Endothelial cell of umbilical vein (primary cell): ENCODE results near the gene LAMA4.

Source experiments
- EZH2 ChIP-seq: IDR thresholded peaks from 2 replicates; pipeline ENCODE4 v1.6.1; 2012; ENCODE audit warnings: borderline replicate concordance, low read depth, mild to moderate bottlenecking, moderate library complexity, low read length, inconsistent platforms; ENCODE audit not compliant: severe bottlenecking
- FOS ChIP-seq: IDR thresholded peaks from 2 replicates; pipeline ENCODE4 v1.6.1; 2011; ENCODE audit warnings: mild to moderate bottlenecking, low read length, moderate library complexity, borderline replicate concordance; ENCODE audit not compliant: insufficient read depth
- JUN ChIP-seq: IDR thresholded peaks from 2 replicates; pipeline ENCODE4 v1.6.1; 2011; ENCODE audit warnings: borderline replicate concordance, low read depth; ENCODE audit not compliant: insufficient read length, insufficient read depth
- MYC ChIP-seq: IDR thresholded peaks from one replicate; pipeline ENCODE4 v1.6.1; 2011; ENCODE audit warnings: mild to moderate bottlenecking, low read depth, low read length
- POLR2A ChIP-seq: IDR thresholded peaks from 2 replicates; pipeline ENCODE4 v1.6.1; 2012; ENCODE audit warnings: low read depth, mild to moderate bottlenecking, control low read depth, low read length
- POLR2AphosphoS5 ChIP-seq: IDR thresholded peaks from 2 replicates; pipeline ENCODE4 v1.6.1; 2012; ENCODE audit warnings: low read depth, mild to moderate bottlenecking, control low read depth, low read length, moderate library complexity; ENCODE audit not compliant: insufficient read depth
- TF ChIP-seq, protein P1 (sequence below), 2 donors: IDR thresholded peaks; 1 replicate in 1 of 2; 2 replicates in 1 of 2; pipeline ENCODE4 v1.5.1; 2011; ENCODE audit warnings: low read length in 2 of 2, mild to moderate bottlenecking in 2 of 2, moderate library complexity in 2 of 2, control low read depth in 1 of 2, inconsistent platforms in 1 of 2, low read depth in 1 of 2; ENCODE audit not compliant: insufficient read depth in 1 of 2; ENCODE audit errors: extremely low read depth in 1 of 2
- TF ChIP-seq, protein P2 (sequence below): IDR thresholded peaks from 2 replicates; pipeline ENCODE4 v1.6.1; 2011; ENCODE audit not compliant: insufficient read depth, insufficient read length

DNA sequence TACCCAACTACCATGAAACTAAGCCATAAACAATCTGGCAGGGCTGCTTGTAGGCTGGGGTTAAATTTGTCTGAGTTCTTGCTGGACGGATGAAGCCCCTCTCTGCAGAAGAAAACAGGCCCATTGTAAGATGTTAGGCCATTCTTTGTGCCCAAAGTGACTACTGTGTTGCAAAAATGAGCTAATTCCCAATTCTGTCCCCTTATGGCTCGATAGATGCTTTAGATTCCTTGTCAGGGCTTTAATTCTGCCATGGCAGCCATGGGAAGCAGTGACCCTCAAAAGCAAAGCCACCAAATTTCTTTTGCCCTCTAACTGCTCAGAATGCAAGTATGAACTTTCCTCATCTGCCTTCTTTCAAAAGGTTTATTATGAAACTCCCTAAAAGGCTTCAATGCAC, 45.2 kb downstream of the LAMA4 start:
- TF ChIP-seq, protein P1, sequence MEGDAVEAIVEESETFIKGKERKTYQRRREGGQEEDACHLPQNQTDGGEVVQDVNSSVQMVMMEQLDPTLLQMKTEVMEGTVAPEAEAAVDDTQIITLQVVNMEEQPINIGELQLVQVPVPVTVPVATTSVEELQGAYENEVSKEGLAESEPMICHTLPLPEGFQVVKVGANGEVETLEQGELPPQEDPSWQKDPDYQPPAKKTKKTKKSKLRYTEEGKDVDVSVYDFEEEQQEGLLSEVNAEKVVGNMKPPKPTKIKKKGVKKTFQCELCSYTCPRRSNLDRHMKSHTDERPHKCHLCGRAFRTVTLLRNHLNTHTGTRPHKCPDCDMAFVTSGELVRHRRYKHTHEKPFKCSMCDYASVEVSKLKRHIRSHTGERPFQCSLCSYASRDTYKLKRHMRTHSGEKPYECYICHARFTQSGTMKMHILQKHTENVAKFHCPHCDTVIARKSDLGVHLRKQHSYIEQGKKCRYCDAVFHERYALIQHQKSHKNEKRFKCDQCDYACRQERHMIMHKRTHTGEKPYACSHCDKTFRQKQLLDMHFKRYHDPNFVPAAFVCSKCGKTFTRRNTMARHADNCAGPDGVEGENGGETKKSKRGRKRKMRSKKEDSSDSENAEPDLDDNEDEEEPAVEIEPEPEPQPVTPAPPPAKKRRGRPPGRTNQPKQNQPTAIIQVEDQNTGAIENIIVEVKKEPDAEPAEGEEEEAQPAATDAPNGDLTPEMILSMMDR (IDR thresholded peaks at IDR 0.05; ENCODE audit: extremely low read depth in 1 of 2, insufficient read depth in 1 of 2, low read depth in 1 of 2, low read length in 2 of 2), result no peak
- TF ChIP-seq POLR2A (no peak), FOS (no peak), MYC (no peak), POLR2AphosphoS5 (peak; percentile 32), JUN (no peak), EZH2 (no peak)
- TF ChIP-seq, protein P2, sequence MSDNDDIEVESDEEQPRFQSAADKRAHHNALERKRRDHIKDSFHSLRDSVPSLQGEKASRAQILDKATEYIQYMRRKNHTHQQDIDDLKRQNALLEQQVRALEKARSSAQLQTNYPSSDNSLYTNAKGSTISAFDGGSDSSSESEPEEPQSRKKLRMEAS, result no peak
